IPS-18a (cell line): ENCODE data around the gene ADGRA1.

ENCODE experiments used
- H3K27ac ChIP-seq: one replicate; pipeline ENCODE4 v1.5.1; 2013; ENCODE audit warnings: low read length
- H3K27me3 ChIP-seq: one replicate; pipeline ENCODE4 v1.6.1; 2013; ENCODE audit warnings: mild to moderate bottlenecking, low read length; ENCODE audit not compliant: control insufficient read depth, insufficient read depth
- H3K36me3 ChIP-seq: one replicate; pipeline ENCODE4 v1.6.1; 2013; ENCODE audit warnings: low read depth, low read length; ENCODE audit not compliant: control insufficient read depth
- H3K4me1 ChIP-seq: one replicate; pipeline ENCODE4 v1.6.1; 2013; ENCODE audit warnings: low read depth, low read length; ENCODE audit not compliant: control insufficient read depth
- H3K4me3 ChIP-seq: one replicate; pipeline ENCODE4 v1.5.1; 2013; ENCODE audit warnings: low read length
- H3K9ac ChIP-seq: one replicate; pipeline ENCODE4 v1.6.1; 2013; ENCODE audit warnings: mild to moderate bottlenecking, low read length, moderate library complexity
- H3K9me3 ChIP-seq: one replicate; pipeline ENCODE4 v1.6.1; 2013; ENCODE audit warnings: low read depth, low read length; ENCODE audit not compliant: control insufficient read depth

The ADGRA1 gene

GRCh38 chr10:133117036-133117687 is 29.4 kb downstream of the ADGRA1 start:
- no peak overlapping the region for H3K27ac ChIP-seq
- H3K9ac ChIP-seq, result no peak overlapping the region
- no peak overlapping the region for H3K4me3 ChIP-seq
- no peaks in the 10 kb centered on the region for H3K4me1 ChIP-seq
- no peaks in the 10 kb centered on the region for H3K36me3 ChIP-seq
- no peaks in the 10 kb centered on the region for H3K9me3 ChIP-seq
- H3K27me3 ChIP-seq, result no peaks in the 10 kb centered on the region

- no peaks in the 10 kb centered on the region for H3K36me3 ChIP-seq
- no peak overlapping the region for H3K27ac ChIP-seq
Observed at GRCh38 chr10:133117688-133118071, 30.0 kb downstream of the ADGRA1 start.

GRCh38 chr10:133121479-133121878 is 33.8 kb downstream of the ADGRA1 start:
- H3K36me3 ChIP-seq, result no peaks in the 10 kb centered on the region
- H3K4me3 ChIP-seq, result no peak overlapping the region
- no peak overlapping the region for H3K27ac ChIP-seq
- H3K9me3 ChIP-seq, result no peaks in the 10 kb centered on the region
- no peaks in the 10 kb centered on the region for H3K27me3 ChIP-seq
- H3K4me1 ChIP-seq, result no peaks in the 10 kb centered on the region
- no peak overlapping the region for H3K9ac ChIP-seq

More at GRCh38 chr10:133117688-133118071, 30.0 kb downstream of the ADGRA1 start:
- H3K9ac ChIP-seq, result no peak overlapping the region
- H3K4me1 ChIP-seq, result no peaks in the 10 kb centered on the region
- H3K4me3 ChIP-seq, result no peak overlapping the region
- H3K9me3 ChIP-seq, result no peaks in the 10 kb centered on the region
- H3K27me3 ChIP-seq, result no peaks in the 10 kb centered on the region

GRCh38 chr10:133122171-133122935 is 34.6 kb downstream of the ADGRA1 start:
- H3K9me3 ChIP-seq, result no peaks in the 10 kb centered on the region
- no peak overlapping the region for H3K27ac ChIP-seq
- no peak overlapping the region for H3K9ac ChIP-seq
- H3K4me3 ChIP-seq, result no peak overlapping the region
- no peaks in the 10 kb centered on the region for H3K27me3 ChIP-seq
- peaks cover 2% of the 10 kb centered on the region for H3K4me1 ChIP-seq
- no peaks in the 10 kb centered on the region for H3K36me3 ChIP-seq

- H3K4me3 ChIP-seq, result no peak overlapping the region
- no peaks in the 10 kb centered on the region for H3K9me3 ChIP-seq
- H3K4me1 ChIP-seq, result peaks cover 3% of the 10 kb centered on the region
- H3K36me3 ChIP-seq, result no peaks in the 10 kb centered on the region
- H3K27ac ChIP-seq, result no peak overlapping the region
- no peak overlapping the region for H3K9ac ChIP-seq
- H3K27me3 ChIP-seq, result no peaks in the 10 kb centered on the region
Observed at GRCh38 chr10:133123050-133123745, 35.5 kb downstream of the ADGRA1 start.

GRCh38 chr10:133123746-133124356 is 36.1 kb downstream of the ADGRA1 start:
- H3K9ac ChIP-seq, result no peak overlapping the region
- H3K4me1 ChIP-seq, result peaks cover 3% of the 10 kb centered on the region
- no peak overlapping the region for H3K4me3 ChIP-seq
- no peaks in the 10 kb centered on the region for H3K9me3 ChIP-seq
- no peaks in the 10 kb centered on the region for H3K27me3 ChIP-seq
- no peak overlapping the region for H3K27ac ChIP-seq
- no peaks in the 10 kb centered on the region for H3K36me3 ChIP-seq

GRCh38 chr10:133124357-133125211 is 36.9 kb downstream of the ADGRA1 start:
- H3K27ac ChIP-seq, result no peak overlapping the region
- H3K9ac ChIP-seq, result no peak overlapping the region
- H3K27me3 ChIP-seq, result no peaks in the 10 kb centered on the region
- no peak overlapping the region for H3K4me3 ChIP-seq
- H3K4me1 ChIP-seq, result peaks cover 3% of the 10 kb centered on the region
- no peaks in the 10 kb centered on the region for H3K9me3 ChIP-seq
- no peaks in the 10 kb centered on the region for H3K36me3 ChIP-seq

- H3K27ac ChIP-seq, result no peak overlapping the region
- H3K36me3 ChIP-seq, result no peaks in the 10 kb centered on the region
- H3K9ac ChIP-seq, result no peak overlapping the region
- H3K4me3 ChIP-seq, result no peak overlapping the region
- H3K27me3 ChIP-seq, result no peaks in the 10 kb centered on the region
- no peaks in the 10 kb centered on the region for H3K9me3 ChIP-seq
- peaks cover 3% of the 10 kb centered on the region for H3K4me1 ChIP-seq
Observed at GRCh38 chr10:133125901-133126300, 38.2 kb downstream of the ADGRA1 start.

GRCh38 chr10:133126431-133127290 is 38.9 kb downstream of the ADGRA1 start:
- H3K36me3 ChIP-seq, result no peaks in the 10 kb centered on the region
- no peaks in the 10 kb centered on the region for H3K9me3 ChIP-seq
- H3K9ac ChIP-seq, result no peak overlapping the region
- peaks cover 3% of the 10 kb centered on the region for H3K4me1 ChIP-seq
- H3K27ac ChIP-seq, result no peak overlapping the region
- no peak overlapping the region for H3K4me3 ChIP-seq
- H3K27me3 ChIP-seq, result no peaks in the 10 kb centered on the region

GRCh38 chr10:133127291-133128125 is 39.8 kb downstream of the ADGRA1 start:
- Histone ChIP-seq H3K9ac (no peak overlapping the region), H3K9me3 (no peaks in the 10 kb centered on the region), H3K4me1 (peaks cover 3% of the 10 kb centered on the region), H3K27ac (no peak overlapping the region), H3K36me3 (no peaks in the 10 kb centered on the region), H3K4me3 (no peak overlapping the region), H3K27me3 (no peaks in the 10 kb centered on the region)
